Astrocyte of the spinal cord (primary cell): Measurements from ENCODE around the gene RANBP3.
"Not testable (repeated sequence)": the region's sequence is repeated elsewhere in the genome, so short reads cannot be mapped to it uniquely, and the experiment has no call there.

Experiments used
- DNase-seq: peaks from one replicate; pipeline ENCODE4 v3.0.0; 2011; ENCODE audit warnings: low read depth, low spot score
- H3K4me3 ChIP-seq: 2 replicates; pipeline ENCODE4 v1.5.1; 2011; ENCODE audit warnings: low read depth, mild to moderate bottlenecking, low read length, moderate library complexity
- CTCF ChIP-seq: IDR thresholded peaks from 2 replicates; pipeline ENCODE4 v1.5.1; 2012; ENCODE audit warnings: low read depth, mild to moderate bottlenecking, low read length, inconsistent platforms
- in situ Hi-C: cut with HindIII; loops from 2 replicates; pipeline ENCODE4 v1.10.0; 2017; ENCODE audit warnings: low sequenced_read_pairs

RANBP3 gene

DNA sequence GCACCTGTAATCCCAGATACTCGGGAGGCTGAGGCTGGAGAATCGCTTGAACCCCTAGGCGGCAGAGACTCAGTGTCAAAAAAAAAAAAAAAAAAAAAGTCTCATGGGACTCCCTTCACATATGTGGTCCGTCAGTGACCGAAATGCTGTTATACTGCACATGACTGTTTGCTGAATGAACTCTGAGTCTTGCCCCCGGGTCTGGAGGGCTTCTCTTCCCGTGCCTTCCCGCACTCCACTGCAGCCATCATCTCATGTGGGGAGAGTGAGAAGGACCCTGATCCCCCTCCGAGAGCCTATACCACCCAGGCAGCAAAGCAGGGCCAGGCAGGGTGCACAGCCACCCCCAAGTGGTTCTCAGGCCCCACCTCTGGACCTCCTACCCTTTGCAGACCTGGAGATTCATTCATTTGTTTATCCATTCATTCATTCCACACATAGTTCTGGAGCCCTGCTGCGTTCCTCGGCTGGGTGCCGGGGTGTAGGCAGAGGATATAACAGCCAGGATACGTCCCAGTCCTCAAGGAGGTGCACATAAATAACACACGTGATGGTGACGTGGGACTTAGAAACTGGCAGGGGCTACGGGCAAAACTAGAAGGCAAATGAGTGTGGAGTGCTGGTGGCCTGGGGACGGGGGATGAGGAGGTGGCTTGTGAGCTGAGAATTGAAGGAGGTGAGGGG is 88.5 kb downstream of the RANBP3 start:
- DNase-seq = no peak
- in situ Hi-C loops = no loop called here
- no peak overlapping the region for H3K4me3 ChIP-seq
- TF ChIP-seq CTCF = no peak

DNA sequence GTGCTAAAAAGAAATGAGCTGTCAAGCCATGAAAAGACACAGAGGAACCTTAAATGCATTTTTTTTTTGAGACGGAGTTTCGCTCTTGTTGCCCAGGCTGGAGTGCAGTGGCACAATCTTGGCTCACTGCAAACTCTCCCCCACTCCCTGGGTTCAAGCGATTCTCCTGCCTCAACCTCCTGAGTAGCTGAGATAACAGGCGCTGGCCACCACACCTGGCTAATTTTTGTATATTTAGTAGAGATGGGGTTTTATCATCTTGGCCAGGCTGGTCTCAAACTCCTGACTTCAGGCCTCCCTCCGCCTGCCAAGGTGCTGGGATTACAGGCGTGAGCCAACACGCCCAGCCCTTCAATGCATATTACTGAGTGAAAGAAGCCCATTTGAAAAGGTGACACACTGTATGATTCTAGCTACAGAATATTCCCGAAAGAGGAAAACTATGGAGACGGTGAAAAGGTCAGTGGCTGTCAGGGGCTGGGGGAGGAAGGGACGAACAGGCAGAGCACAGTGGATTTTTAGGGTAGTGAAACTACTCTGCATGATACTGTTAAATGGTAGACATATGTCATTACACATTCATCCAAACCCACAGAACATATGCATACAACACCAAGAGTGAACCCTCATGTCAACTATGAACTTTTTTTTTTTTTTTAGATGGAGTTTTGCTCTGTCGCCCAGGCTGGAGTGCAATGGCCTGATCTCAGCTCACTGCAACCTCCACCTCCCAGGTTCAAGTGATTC is 93.7 kb downstream of the RANBP3 start:
- in situ Hi-C loops, DNase-seq, H3K4me3 ChIP-seq: not testable (repeated sequence)

DNA sequence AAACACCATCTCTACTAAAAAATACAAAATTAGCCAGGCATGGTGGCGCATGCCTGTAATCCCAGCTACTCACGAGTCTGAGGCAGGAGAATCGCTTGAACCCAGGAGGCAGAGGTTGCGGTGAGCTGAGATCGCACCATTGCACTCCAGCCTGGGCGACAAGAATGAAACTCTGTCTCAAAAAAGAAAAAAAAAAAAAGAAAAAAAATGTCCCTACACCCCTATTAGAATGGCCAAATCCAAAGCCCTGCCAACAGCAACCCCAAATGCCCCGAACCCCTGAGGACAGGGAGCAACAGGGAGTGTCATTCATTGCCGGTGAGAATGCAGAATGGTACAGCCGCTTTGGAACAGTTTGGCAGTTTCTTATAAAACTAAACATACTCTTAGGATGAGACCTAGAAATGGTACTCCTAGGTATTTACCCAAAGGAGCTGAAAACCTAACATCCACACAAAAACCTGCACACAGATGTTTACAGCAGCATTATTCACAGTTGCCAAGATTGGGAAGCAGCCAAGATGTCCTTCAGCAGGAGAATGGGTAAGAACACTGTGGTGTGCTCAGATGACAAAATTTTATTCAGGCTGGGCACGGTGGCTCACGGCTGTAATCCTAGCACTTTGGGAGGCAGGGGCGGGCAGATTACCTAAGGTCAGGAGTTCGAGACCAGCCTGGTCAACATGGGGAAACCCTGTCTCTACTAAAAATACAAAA is 94.6 kb downstream of the RANBP3 start:
- in situ Hi-C loops, DNase-seq: not testable (repeated sequence)

GRCh38 chr19:5882421-5882968 is 95.4 kb downstream of the RANBP3 start:
- no peak for TF ChIP-seq CTCF
- no peak for DNase-seq

More for the DNA sequence above, 94.6 kb downstream of the RANBP3 start:
- not testable (repeated sequence) for H3K4me3 ChIP-seq

GRCh38 chr19:5881543-5882299 is 96.2 kb downstream of the RANBP3 start:
- no peak for DNase-seq
- in situ Hi-C loops = no loop called here
- no peak for TF ChIP-seq CTCF
- H3K4me3 ChIP-seq = no peak overlapping the region

More at GRCh38 chr19:5882421-5882968, 95.4 kb downstream of the RANBP3 start:
- in situ Hi-C loops = no loop called here
- no peak overlapping the region for H3K4me3 ChIP-seq

DNA sequence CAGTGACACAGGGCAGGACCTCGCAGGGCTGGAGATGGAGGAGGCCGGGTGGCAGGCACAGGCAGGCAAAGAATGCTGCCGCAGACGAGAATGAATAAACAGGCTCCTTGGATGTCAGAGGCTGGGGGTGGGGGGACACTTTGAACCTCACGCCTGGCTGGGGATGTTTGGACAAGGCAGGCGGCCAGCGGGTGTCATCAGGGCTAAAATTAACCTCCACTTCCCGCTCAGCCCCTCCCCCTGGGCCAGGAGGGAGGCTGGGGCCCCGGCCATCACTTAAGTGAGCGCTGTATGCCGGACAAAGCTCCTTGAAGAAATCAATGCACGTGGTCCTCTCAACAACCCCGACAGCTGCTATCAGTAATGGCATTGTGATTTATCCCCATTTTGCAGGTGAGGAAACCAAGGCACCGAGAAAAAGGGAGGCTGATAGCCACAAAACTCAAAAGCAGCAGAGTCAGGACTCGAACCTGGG is 97.3 kb downstream of the RANBP3 start:
- in situ Hi-C loops = no loop called here
- no peak for TF ChIP-seq CTCF
- peak; percentile 66 for DNase-seq
- no peak overlapping the region for H3K4me3 ChIP-seq

- TF ChIP-seq CTCF = no peak
- in situ Hi-C loops = no loop called here
- DNase-seq = no peak
- H3K4me3 ChIP-seq = no peak overlapping the region
Measured at GRCh38 chr19:5880196-5880595, 97.7 kb downstream of the RANBP3 start.
